ENCODE data around the gene FAM13A.

The FAM13A gene

GRCh38 chr4:88732714-88733368, 324.1 kb downstream of the FAM13A start:
- Histone ChIP-seq H3K4me2 (ENCODE audit: low read length) (peak overlapping the region; percentile 20), H3K79me2 (no peaks in the 10 kb centered on the region), H3K27ac (no peak overlapping the region), H3K4me1 (peaks cover 26% of the 10 kb centered on the region), H3K9me3 (ENCODE audit: control insufficient read depth, low read length) (no peaks in the 10 kb centered on the region), H3K27me3 (ENCODE audit: control insufficient read depth, insufficient read depth, low read length) (no peaks in the 10 kb centered on the region), H3K36me3 (ENCODE audit: control insufficient read depth, insufficient read depth, low read length) (no peaks in the 10 kb centered on the region), H3K9ac (no peak overlapping the region), H2AFZ (no peak overlapping the region), H3K4me3 (ENCODE audit: low read depth, low read length) (no peak overlapping the region)
- no peak for TF ChIP-seq CTCF (IDR thresholded peaks at IDR 0.05)

GRCh38 chr4:88731381-88731780, 325.6 kb downstream of the FAM13A start:
- H3K4me3 ChIP-seq (ENCODE audit: low read depth, low read length): no peak overlapping the region
- no peaks in the 10 kb centered on the region for H3K36me3 ChIP-seq (ENCODE audit: control insufficient read depth, insufficient read depth, low read length)
- no peak for TF ChIP-seq CTCF (IDR thresholded peaks at IDR 0.05)
- H3K79me2 ChIP-seq: no peaks in the 10 kb centered on the region
- H3K27ac ChIP-seq: no peak overlapping the region
- no peak overlapping the region for H2AFZ ChIP-seq
- H3K4me1 ChIP-seq: peaks cover 26% of the 10 kb centered on the region
- H3K9ac ChIP-seq: no peak overlapping the region
- H3K4me2 ChIP-seq (ENCODE audit: low read length): no peak overlapping the region
- H3K9me3 ChIP-seq (ENCODE audit: control insufficient read depth, low read length): no peaks in the 10 kb centered on the region
- H3K27me3 ChIP-seq (ENCODE audit: control insufficient read depth, insufficient read depth, low read length): no peaks in the 10 kb centered on the region

- TF ChIP-seq CTCF (IDR thresholded peaks at IDR 0.05): no peak
These were observed 326.2 kb downstream of the FAM13A start for GRCh38 chr4:88730811-88731210.

GRCh38 chr4:88729146-88729760, 327.7 kb downstream of the FAM13A start:
- Histone ChIP-seq H3K27ac (no peak overlapping the region), H3K27me3 (ENCODE audit: control insufficient read depth, insufficient read depth, low read length) (no peaks in the 10 kb centered on the region), H3K79me2 (no peaks in the 10 kb centered on the region), H3K9me3 (ENCODE audit: control insufficient read depth, low read length) (no peaks in the 10 kb centered on the region), H3K4me1 (peaks cover 19% of the 10 kb centered on the region), H3K36me3 (ENCODE audit: control insufficient read depth, insufficient read depth, low read length) (no peaks in the 10 kb centered on the region), H3K9ac (no peak overlapping the region), H3K4me3 (ENCODE audit: low read depth, low read length) (no peak overlapping the region), H3K4me2 (ENCODE audit: low read length) (no peak overlapping the region), H2AFZ (no peak overlapping the region)
- peak; percentile 27 for TF ChIP-seq CTCF (IDR thresholded peaks at IDR 0.05)

More at GRCh38 chr4:88730811-88731210, 326.2 kb downstream of the FAM13A start:
- H2AFZ ChIP-seq: no peak overlapping the region
- H3K27ac ChIP-seq: no peak overlapping the region
- no peaks in the 10 kb centered on the region for H3K9me3 ChIP-seq (ENCODE audit: control insufficient read depth, low read length)
- H3K4me2 ChIP-seq (ENCODE audit: low read length): no peak overlapping the region
- H3K79me2 ChIP-seq: no peaks in the 10 kb centered on the region
- peaks cover 23% of the 10 kb centered on the region for H3K4me1 ChIP-seq
- H3K9ac ChIP-seq: no peak overlapping the region
- H3K27me3 ChIP-seq (ENCODE audit: control insufficient read depth, insufficient read depth, low read length): no peaks in the 10 kb centered on the region
- H3K36me3 ChIP-seq (ENCODE audit: control insufficient read depth, insufficient read depth, low read length): no peaks in the 10 kb centered on the region
- no peak overlapping the region for H3K4me3 ChIP-seq (ENCODE audit: low read depth, low read length)

- Histone ChIP-seq H3K9ac (no peak overlapping the region), H2AFZ (no peak overlapping the region), H3K27me3 (ENCODE audit: control insufficient read depth, insufficient read depth, low read length) (no peaks in the 10 kb centered on the region), H3K27ac (peak overlapping the region; percentile 44), H3K9me3 (ENCODE audit: control insufficient read depth, low read length) (no peaks in the 10 kb centered on the region), H3K4me3 (ENCODE audit: low read depth, low read length) (no peak overlapping the region), H3K4me1 (peaks cover 19% of the 10 kb centered on the region), H3K4me2 (ENCODE audit: low read length) (no peak overlapping the region), H3K79me2 (no peaks in the 10 kb centered on the region), H3K36me3 (ENCODE audit: control insufficient read depth, insufficient read depth, low read length) (no peaks in the 10 kb centered on the region)
- TF ChIP-seq CTCF (IDR thresholded peaks at IDR 0.05): no peak
These were observed 328.8 kb downstream of the FAM13A start for GRCh38 chr4:88728146-88728545.
